GM23338 (cell line): ENCODE results near the gene DDX54. TPM values are rescaled to one million over a fixed set of nuclear protein-coding genes. Genes with fewer than 3 reads are reported as not detected.

Experiments
- ATAC-seq: fragments of 200-7000 bp; cut with Tn5 transposase; 3 replicates; pipeline ENCODE4 v1.9.1; 2020
- DNase-seq: peaks from one replicate; pipeline ENCODE4 v3.0.0-alpha.2; 2015; ENCODE audit warnings: low spot score
- H2AFZ ChIP-seq: fragments of 200-600 bp; sonication (generic); 2 replicates; pipeline ENCODE4 v1.8.0; 2016; ENCODE audit warnings: antibody characterized with exemption, mild to moderate bottlenecking, moderate library complexity
- H3F3A ChIP-seq: fragments of 200-600 bp; sonication (generic); replicated peaks from 2 replicates; pipeline ENCODE4 v1.8.0; 2017; ENCODE audit warnings: antibody characterized with exemption, mixed run types, low read depth
- H3K27ac ChIP-seq: fragments of 200-600 bp; sonication (generic); 2 replicates; pipeline ENCODE4 v1.6.1; 2016; ENCODE audit warnings: low read depth
- H3K27me3 ChIP-seq: fragments of 200-600 bp; sonication (generic); 2 replicates; pipeline ENCODE4 v1.8.0; 2016; ENCODE audit warnings: mild to moderate bottlenecking, mixed run types, moderate library complexity; ENCODE audit not compliant: insufficient read depth
- H3K36me3 ChIP-seq: fragments of 200-600 bp; sonication (generic); 2 replicates; pipeline ENCODE4 v1.8.0; 2016; ENCODE audit warnings: mild to moderate bottlenecking; ENCODE audit not compliant: insufficient read depth
- H3K4me1 ChIP-seq: fragments of 200-600 bp; sonication (generic); 2 replicates; pipeline ENCODE4 v1.8.0; 2016; ENCODE audit warnings: mild to moderate bottlenecking, moderate library complexity; ENCODE audit not compliant: insufficient read depth
- H3K4me2 ChIP-seq: fragments of 200-600 bp; sonication (generic); 2 replicates; pipeline ENCODE4 v1.7.1; 2017; ENCODE audit warnings: mixed run types
- H3K4me3 ChIP-seq: fragments of 200-600 bp; sonication (generic); 2 replicates; pipeline ENCODE4 v1.6.1; 2016; ENCODE audit warnings: mixed run types
- H3K79me2 ChIP-seq: fragments of 200-600 bp; sonication (generic); replicated peaks from 2 replicates; pipeline ENCODE4 v1.8.0; 2017; ENCODE audit warnings: mild to moderate bottlenecking; ENCODE audit not compliant: insufficient read depth
- H3K9me2 ChIP-seq: fragments of 200-600 bp; sonication (generic); 2 replicates; pipeline ENCODE4 v1.8.0; 2017; ENCODE audit not compliant: insufficient read depth
- H4K20me1 ChIP-seq: fragments of 200-600 bp; sonication (generic); replicated peaks from 2 replicates; pipeline ENCODE4 v1.8.0; 2017; ENCODE audit warnings: mild to moderate bottlenecking; ENCODE audit not compliant: insufficient read depth
- H3K27ac Mint-ChIP-seq: 2 replicates; pipeline ENCODE4 v1.8.0; 2020; ENCODE audit warnings: inconsistent platforms, mild to moderate bottlenecking, moderate library complexity, mixed read lengths
- H3K27me3 Mint-ChIP-seq: 3 replicates; pipeline ENCODE4 v1.8.0; 2022; ENCODE audit warnings: low read depth, mild to moderate bottlenecking, moderate library complexity, mixed read lengths, inconsistent platforms; ENCODE audit not compliant: insufficient read depth, poor library complexity
- H3K36me3 Mint-ChIP-seq: 3 replicates; pipeline ENCODE4 v1.8.0; 2021; ENCODE audit warnings: low read depth, mild to moderate bottlenecking, inconsistent platforms, moderate library complexity, mixed read lengths
- H3K4me1 Mint-ChIP-seq: 3 replicates; pipeline ENCODE4 v1.8.0; 2020; ENCODE audit warnings: mild to moderate bottlenecking, inconsistent platforms, mixed read lengths
- H3K4me3 Mint-ChIP-seq: 3 replicates; pipeline ENCODE4 v1.8.0; 2021; ENCODE audit warnings: moderate library complexity, mild to moderate bottlenecking, inconsistent platforms, mixed read lengths
- H3K9me3 Mint-ChIP-seq: 3 replicates; pipeline ENCODE4 v1.8.0; 2020; ENCODE audit warnings: moderate library complexity, mild to moderate bottlenecking, inconsistent platforms, mixed read lengths
- EZH2phosphoT487 ChIP-seq: fragments of 200-600 bp; sonication (generic); IDR thresholded peaks from one replicate; pipeline ENCODE4 v1.8.1; 2018; ENCODE audit warnings: antibody characterized with exemption; ENCODE audit not compliant: unreplicated experiment
- JUNB ChIP-seq: IDR thresholded peaks from one replicate; pipeline ENCODE4 v1.6.1; 2016; ENCODE audit warnings: antibody characterized with exemption; ENCODE audit not compliant: unreplicated experiment
- NANOG ChIP-seq: IDR thresholded peaks from 2 replicates; pipeline ENCODE4 v1.6.1; 2016; ENCODE audit warnings: antibody characterized with exemption, borderline replicate concordance
- POLR2AphosphoS5 ChIP-seq: IDR thresholded peaks from 2 replicates; pipeline ENCODE4 v1.6.1; 2016; ENCODE audit warnings: antibody characterized with exemption, low read depth
- STAT1 ChIP-seq: IDR thresholded peaks from one replicate; pipeline ENCODE4 v1.6.1; 2016; ENCODE audit warnings: antibody characterized with exemption; ENCODE audit not compliant: unreplicated experiment
- ZNF114 ChIP-seq: fragments of 250-450 bp; sonication (Bioruptor Pico); IDR thresholded peaks from 2 replicates; pipeline ENCODE4 v1.5.0; 2020; ENCODE audit warnings: mild to moderate bottlenecking, moderate library complexity
- ZNF331 ChIP-seq: fragments of 250-450 bp; sonication (Bioruptor Pico); IDR thresholded peaks from 2 replicates; pipeline ENCODE4 v1.5.0; 2020; ENCODE audit warnings: low read depth, mild to moderate bottlenecking, moderate library complexity
- polyA plus RNA-seq: library from polyadenylated mRNA; unstranded; fragments of >200 nt; fragmentation: Nextera tagmentation; extraction: Ambion mirVana; gene quantifications from 2 replicates; pipeline ENCODE4 v1.2.1, GENCODE V29; 2016
- total RNA-seq: library from RNA; depleted of rRNA; stranded (reverse); fragments of >200 nt; shearing (Covaris generic); gene quantifications from 2 replicates; pipeline ENCODE4 v1.2.3, GENCODE V29; 2014
- TF ChIP-seq, protein P1 (sequence below): IDR thresholded peaks from one replicate; pipeline ENCODE4 v1.6.1; 2018; ENCODE audit warnings: antibody characterized with exemption; ENCODE audit not compliant: unreplicated experiment
- TF ChIP-seq, protein P2 (sequence below): fragments of 250-450 bp; sonication (Bioruptor Pico); IDR thresholded peaks from 2 replicates; pipeline ENCODE4 v1.5.0; 2020; ENCODE audit warnings: mild to moderate bottlenecking, moderate library complexity

Gene DDX54
- total and polyA plus RNA-seq, 2 experiments from 2014 or later = 84.1 to 89.4 TPM

DNA sequence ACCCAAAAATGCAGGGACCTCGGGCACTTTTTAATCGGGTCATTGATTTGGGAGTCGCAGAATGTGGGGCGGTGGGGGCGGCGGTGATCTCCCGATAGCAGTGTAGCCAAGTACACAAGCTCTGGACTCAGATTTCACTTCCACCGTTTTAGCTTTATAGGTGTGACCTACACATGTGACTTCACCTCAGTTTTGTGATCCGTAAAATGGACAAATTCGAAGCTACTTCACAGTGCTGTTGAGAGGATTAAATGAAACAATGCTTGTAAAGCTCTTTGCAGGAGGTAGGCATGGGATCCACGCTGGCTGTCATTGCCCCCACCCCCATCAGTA, 721 bp upstream of the DDX54 start:
- H4K20me1 ChIP-seq = peaks cover 37% of the 10 kb centered on the region
- peak overlapping the region; percentile 94 for H3K4me2 ChIP-seq
- no peaks in the 10 kb centered on the region; the same call in 1 of the 2 replicates for H3K36me3 ChIP-seq
- H3K4me3 ChIP-seq = peak overlapping the region; percentile 97
- peaks cover 4% of the 10 kb centered on the region; the same call in 1 of the 2 replicates for H3K4me1 ChIP-seq
- H3K79me2 ChIP-seq = peaks cover 52% of the 10 kb centered on the region
- H3K4me1 Mint-ChIP-seq = peaks cover 12% of the 10 kb centered on the region
- no peaks in the 10 kb centered on the region for H3K27me3 ChIP-seq
- DNase-seq (no peak), ATAC-seq (no peak)
- no peak overlapping the region; the same call in 1 of the 2 replicates for H3K27ac Mint-ChIP-seq
- peak overlapping the region; percentile 95 for H3K4me3 Mint-ChIP-seq
- peaks cover 7% of the 10 kb centered on the region for H3K27me3 Mint-ChIP-seq
- H3K27ac ChIP-seq = 0 out of 2 replicates have a peak overlapping the region, but pooled peaks have one; percentile 87
- H3K9me3 Mint-ChIP-seq = no peaks in the 10 kb centered on the region
- TF ChIP-seq, protein P1, sequence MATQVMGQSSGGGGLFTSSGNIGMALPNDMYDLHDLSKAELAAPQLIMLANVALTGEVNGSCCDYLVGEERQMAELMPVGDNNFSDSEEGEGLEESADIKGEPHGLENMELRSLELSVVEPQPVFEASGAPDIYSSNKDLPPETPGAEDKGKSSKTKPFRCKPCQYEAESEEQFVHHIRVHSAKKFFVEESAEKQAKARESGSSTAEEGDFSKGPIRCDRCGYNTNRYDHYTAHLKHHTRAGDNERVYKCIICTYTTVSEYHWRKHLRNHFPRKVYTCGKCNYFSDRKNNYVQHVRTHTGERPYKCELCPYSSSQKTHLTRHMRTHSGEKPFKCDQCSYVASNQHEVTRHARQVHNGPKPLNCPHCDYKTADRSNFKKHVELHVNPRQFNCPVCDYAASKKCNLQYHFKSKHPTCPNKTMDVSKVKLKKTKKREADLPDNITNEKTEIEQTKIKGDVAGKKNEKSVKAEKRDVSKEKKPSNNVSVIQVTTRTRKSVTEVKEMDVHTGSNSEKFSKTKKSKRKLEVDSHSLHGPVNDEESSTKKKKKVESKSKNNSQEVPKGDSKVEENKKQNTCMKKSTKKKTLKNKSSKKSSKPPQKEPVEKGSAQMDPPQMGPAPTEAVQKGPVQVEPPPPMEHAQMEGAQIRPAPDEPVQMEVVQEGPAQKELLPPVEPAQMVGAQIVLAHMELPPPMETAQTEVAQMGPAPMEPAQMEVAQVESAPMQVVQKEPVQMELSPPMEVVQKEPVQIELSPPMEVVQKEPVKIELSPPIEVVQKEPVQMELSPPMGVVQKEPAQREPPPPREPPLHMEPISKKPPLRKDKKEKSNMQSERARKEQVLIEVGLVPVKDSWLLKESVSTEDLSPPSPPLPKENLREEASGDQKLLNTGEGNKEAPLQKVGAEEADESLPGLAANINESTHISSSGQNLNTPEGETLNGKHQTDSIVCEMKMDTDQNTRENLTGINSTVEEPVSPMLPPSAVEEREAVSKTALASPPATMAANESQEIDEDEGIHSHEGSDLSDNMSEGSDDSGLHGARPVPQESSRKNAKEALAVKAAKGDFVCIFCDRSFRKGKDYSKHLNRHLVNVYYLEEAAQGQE = no peak
- TF ChIP-seq POLR2AphosphoS5 (no peak), ZNF331 (CRISPR knock-in tag) (no peak), STAT1 (no peak), EZH2phosphoT487 (no peak), JUNB (no peak), ZNF114 (CRISPR knock-in tag) (no peak), NANOG (no peak)
- TF ChIP-seq, protein P2, sequence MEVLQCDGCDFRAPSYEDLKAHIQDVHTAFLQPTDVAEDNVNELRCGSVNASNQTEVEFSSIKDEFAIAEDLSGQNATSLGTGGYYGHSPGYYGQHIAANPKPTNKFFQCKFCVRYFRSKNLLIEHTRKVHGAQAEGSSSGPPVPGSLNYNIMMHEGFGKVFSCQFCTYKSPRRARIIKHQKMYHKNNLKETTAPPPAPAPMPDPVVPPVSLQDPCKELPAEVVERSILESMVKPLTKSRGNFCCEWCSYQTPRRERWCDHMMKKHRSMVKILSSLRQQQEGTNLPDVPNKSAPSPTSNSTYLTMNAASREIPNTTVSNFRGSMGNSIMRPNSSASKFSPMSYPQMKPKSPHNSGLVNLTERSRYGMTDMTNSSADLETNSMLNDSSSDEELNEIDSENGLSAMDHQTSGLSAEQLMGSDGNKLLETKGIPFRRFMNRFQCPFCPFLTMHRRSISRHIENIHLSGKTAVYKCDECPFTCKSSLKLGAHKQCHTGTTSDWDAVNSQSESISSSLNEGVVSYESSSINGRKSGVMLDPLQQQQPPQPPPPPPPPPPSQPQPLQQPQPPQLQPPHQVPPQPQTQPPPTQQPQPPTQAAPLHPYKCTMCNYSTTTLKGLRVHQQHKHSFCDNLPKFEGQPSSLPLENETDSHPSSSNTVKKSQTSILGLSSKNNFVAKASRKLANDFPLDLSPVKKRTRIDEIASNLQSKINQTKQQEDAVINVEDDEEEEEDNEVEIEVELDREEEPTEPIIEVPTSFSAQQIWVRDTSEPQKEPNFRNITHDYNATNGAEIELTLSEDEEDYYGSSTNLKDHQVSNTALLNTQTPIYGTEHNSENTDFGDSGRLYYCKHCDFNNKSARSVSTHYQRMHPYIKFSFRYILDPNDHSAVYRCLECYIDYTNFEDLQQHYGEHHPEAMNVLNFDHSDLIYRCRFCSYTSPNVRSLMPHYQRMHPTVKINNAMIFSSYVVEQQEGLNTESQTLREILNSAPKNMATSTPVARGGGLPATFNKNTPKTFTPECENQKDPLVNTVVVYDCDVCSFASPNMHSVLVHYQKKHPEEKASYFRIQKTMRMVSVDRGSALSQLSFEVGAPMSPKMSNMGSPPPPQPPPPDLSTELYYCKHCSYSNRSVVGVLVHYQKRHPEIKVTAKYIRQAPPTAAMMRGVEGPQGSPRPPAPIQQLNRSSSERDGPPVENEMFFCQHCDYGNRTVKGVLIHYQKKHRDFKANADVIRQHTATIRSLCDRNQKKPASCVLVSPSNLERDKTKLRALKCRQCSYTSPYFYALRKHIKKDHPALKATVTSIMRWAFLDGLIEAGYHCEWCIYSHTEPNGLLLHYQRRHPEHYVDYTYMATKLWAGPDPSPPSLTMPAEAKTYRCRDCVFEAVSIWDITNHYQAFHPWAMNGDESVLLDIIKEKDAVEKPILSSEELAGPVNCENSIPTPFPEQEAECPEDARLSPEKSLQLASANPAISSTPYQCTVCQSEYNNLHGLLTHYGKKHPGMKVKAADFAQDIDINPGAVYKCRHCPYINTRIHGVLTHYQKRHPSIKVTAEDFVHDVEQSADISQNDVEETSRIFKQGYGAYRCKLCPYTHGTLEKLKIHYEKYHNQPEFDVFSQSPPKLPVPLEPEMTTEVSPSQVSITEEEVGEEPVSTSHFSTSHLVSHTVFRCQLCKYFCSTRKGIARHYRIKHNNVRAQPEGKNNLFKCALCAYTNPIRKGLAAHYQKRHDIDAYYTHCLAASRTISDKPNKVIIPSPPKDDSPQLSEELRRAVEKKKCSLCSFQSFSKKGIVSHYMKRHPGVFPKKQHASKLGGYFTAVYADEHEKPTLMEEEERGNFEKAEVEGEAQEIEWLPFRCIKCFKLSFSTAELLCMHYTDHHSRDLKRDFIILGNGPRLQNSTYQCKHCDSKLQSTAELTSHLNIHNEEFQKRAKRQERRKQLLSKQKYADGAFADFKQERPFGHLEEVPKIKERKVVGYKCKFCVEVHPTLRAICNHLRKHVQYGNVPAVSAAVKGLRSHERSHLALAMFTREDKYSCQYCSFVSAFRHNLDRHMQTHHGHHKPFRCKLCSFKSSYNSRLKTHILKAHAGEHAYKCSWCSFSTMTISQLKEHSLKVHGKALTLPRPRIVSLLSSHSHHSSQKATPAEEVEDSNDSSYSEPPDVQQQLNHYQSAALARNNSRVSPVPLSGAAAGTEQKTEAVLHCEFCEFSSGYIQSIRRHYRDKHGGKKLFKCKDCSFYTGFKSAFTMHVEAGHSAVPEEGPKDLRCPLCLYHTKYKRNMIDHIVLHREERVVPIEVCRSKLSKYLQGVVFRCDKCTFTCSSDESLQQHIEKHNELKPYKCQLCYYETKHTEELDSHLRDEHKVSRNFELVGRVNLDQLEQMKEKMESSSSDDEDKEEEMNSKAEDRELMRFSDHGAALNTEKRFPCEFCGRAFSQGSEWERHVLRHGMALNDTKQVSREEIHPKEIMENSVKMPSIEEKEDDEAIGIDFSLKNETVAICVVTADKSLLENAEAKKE = no peak
- H3K36me3 Mint-ChIP-seq = peaks cover 44% of the 10 kb centered on the region
- peak overlapping the region; percentile 93 for H2AFZ ChIP-seq
- no peaks in the 10 kb centered on the region for H3K9me2 ChIP-seq
- H3F3A ChIP-seq = peaks cover 3% of the 10 kb centered on the region; the same call in 1 of the 2 replicates
